ENCODE data around the gene DNAJC11.

Gene DNAJC11

GRCh38 chr1:6596886-6597776, 104.5 kb downstream of the DNAJC11 start:
- no peaks in the 10 kb centered on the region for H3K27me3 ChIP-seq
- no peak for DNase-seq
- no peaks in the 10 kb centered on the region for H3K4me1 ChIP-seq
- TF ChIP-seq CTCF (IDR thresholded peaks at IDR 0.05; ENCODE audit: low read depth, low read length) = no peak
- no peaks in the 10 kb centered on the region for H3K9me3 ChIP-seq
- H3K4me3 ChIP-seq (ENCODE audit: low read depth, low read length) = no peak overlapping the region
- H3K36me3 ChIP-seq = peaks cover 39% of the 10 kb centered on the region

- no peaks in the 10 kb centered on the region for H3K27me3 ChIP-seq
- no peaks in the 10 kb centered on the region for H3K4me1 ChIP-seq
- no peak overlapping the region for H3K4me3 ChIP-seq (ENCODE audit: low read depth, low read length)
- no peak for TF ChIP-seq CTCF (IDR thresholded peaks at IDR 0.05; ENCODE audit: low read depth, low read length)
- DNase-seq = no peak
- no peaks in the 10 kb centered on the region for H3K9me3 ChIP-seq
- H3K36me3 ChIP-seq = peaks cover 39% of the 10 kb centered on the region
Observed at GRCh38 chr1:6596351-6596750, 105.3 kb downstream of the DNAJC11 start.

- Histone ChIP-seq H3K36me3 (peaks cover 39% of the 10 kb centered on the region), H3K9me3 (no peaks in the 10 kb centered on the region), H3K27me3 (no peaks in the 10 kb centered on the region), H3K4me3 (ENCODE audit: low read depth, low read length) (no peak overlapping the region), H3K4me1 (no peaks in the 10 kb centered on the region)
- no peak for TF ChIP-seq CTCF (IDR thresholded peaks at IDR 0.05; ENCODE audit: low read depth, low read length)
- DNase-seq = no peak
Observed at GRCh38 chr1:6594977-6595740, 106.5 kb downstream of the DNAJC11 start.

- Histone ChIP-seq H3K27me3 (no peaks in the 10 kb centered on the region), H3K36me3 (peaks cover 37% of the 10 kb centered on the region), H3K4me1 (no peaks in the 10 kb centered on the region), H3K4me3 (ENCODE audit: low read depth, low read length) (no peak overlapping the region), H3K9me3 (no peaks in the 10 kb centered on the region)
- TF ChIP-seq CTCF (IDR thresholded peaks at IDR 0.05; ENCODE audit: low read depth, low read length) = no peak
- DNase-seq = no peak
Observed at GRCh38 chr1:6593810-6594209, 107.8 kb downstream of the DNAJC11 start.

- no peak for DNase-seq
- Histone ChIP-seq H3K36me3 (peaks cover 35% of the 10 kb centered on the region), H3K4me3 (ENCODE audit: low read depth, low read length) (no peak overlapping the region), H3K27me3 (no peaks in the 10 kb centered on the region), H3K4me1 (no peaks in the 10 kb centered on the region), H3K9me3 (no peaks in the 10 kb centered on the region)
- no peak for TF ChIP-seq CTCF (IDR thresholded peaks at IDR 0.05; ENCODE audit: low read depth, low read length)
Observed at GRCh38 chr1:6592865-6593593, 108.6 kb downstream of the DNAJC11 start.

Measured in BE2C (cell line).